ENCODE measurements around the gene SPNS3. TPM values are rescaled to one million over a fixed set of nuclear protein-coding genes. Genes with fewer than 3 reads are reported as not detected.

Gene SPNS3
- total and polyA plus RNA-seq, 9 of the 15 experiments (the other 6 are each of a cell fraction or from before 2014, with no cell fraction given), result not detected

GRCh38 chr17:4393806-4394205 lies 39.9 kb upstream of the SPNS3 start:
- TF ChIP-seq BMI1 (IDR thresholded peaks at IDR 0.05; ENCODE audit: low read length) (no peak), ZNF23 (CRISPR knock-in tag; IDR thresholded peaks at IDR 0.05) (no peak), ZNF253 (CRISPR knock-in tag; conservative IDR thresholded peaks at IDR 0.05) (no peak), CHD4 (IDR thresholded peaks at IDR 0.05; ENCODE audit: insufficient read depth, insufficient replicate concordance, low read depth, low read length, poor library complexity, severe bottlenecking) (no peak), ID3 (CRISPR knock-in tag; IDR thresholded peaks at IDR 0.05) (no peak), ID3 (tag; IDR thresholded peaks at IDR 0.05) (no peak), ZEB2 (IDR thresholded peaks at IDR 0.05) (no peak), ZNF232 (CRISPR knock-in tag; IDR thresholded peaks at IDR 0.05) (no peak)
- H3K9me1 ChIP-seq (ENCODE audit: control insufficient read depth, insufficient read depth, low read length), result no peaks in the 10 kb centered on the region
- H3K9me3 ChIP-seq (replicated peaks; ENCODE audit: control insufficient read depth, insufficient read depth, low read depth, low read length), result no peaks in the 10 kb centered on the region
- no peaks in the 10 kb centered on the region for H3K36me3 ChIP-seq (ENCODE audit: control insufficient read depth, insufficient read depth, low read length)
- intact Hi-C loops (cut with micrococcal nuclease) (no loop called here), in situ Hi-C loops (cut with MboI) (no loop called here)
- H3K4me1 ChIP-seq (replicated peaks in 1 of 2; ENCODE audit: control insufficient read depth in 2 of 2, insufficient read depth in 2 of 2, low read length in 2 of 2), result peaks cover 0 to 9% of the 10 kb centered on the region in 2 experiments; a peak in 1 of 5 replicates
- no peak overlapping the region for H3K27ac ChIP-seq (ENCODE audit: extremely low read depth, low read depth, low read length)
- no peaks in the 10 kb centered on the region for H3K79me2 ChIP-seq (ENCODE audit: control insufficient read depth, insufficient read depth, low read length)
- no peak overlapping the region for H3K4me3 ChIP-seq
- ChIA-PET POLR2A (interaction anchor here (1.0 to 1.3 kb wide), 2 partner anchors 12 to 24 kb away, joined by 4 to 7 read pairs; no protein-coding TSS in a partner anchor), CTCF (ENCODE audit: low intra/inter-chr PET ratio) (no interaction called here)
- H4K20me1 ChIP-seq (replicated peaks; ENCODE audit: control insufficient read depth, insufficient read depth, low read length), result no peaks in the 10 kb centered on the region
- no peaks in the 10 kb centered on the region for H3K27me3 ChIP-seq (ENCODE audit: control insufficient read depth in 2 of 2, insufficient read depth in 2 of 2, low read length in 2 of 2)
- ATAC-seq (no peak), DNase-seq (ENCODE audit: extremely low read depth in 1 of 4, low spot score in 3 of 4) (no peak), FAIRE-seq (no peak)
- no peak overlapping the region for H3K9ac ChIP-seq (ENCODE audit: insufficient read depth in 1 of 2, low read depth in 2 of 2, low read length in 2 of 2)
- no peak overlapping the region for H3K4me2 ChIP-seq (ENCODE audit: insufficient read depth, low read length)
- H2AFZ ChIP-seq (ENCODE audit: low read depth, low read length), result 0 out of 2 replicates have a peak overlapping the region, but pooled peaks have one; percentile 9
- WGBS (ENCODE audit: insufficient coverage, low coverage, missing lambda C conversion rate), result 35% methylated on average over 7 of the region's 7 CpGs
- BruUV-seq (replicated peaks), result no TSS peak

Data from K562 (cell line).